Caco-2 (cell line): Measurements from ENCODE around the gene NOTUM. TPM values are rescaled to one million over a fixed set of nuclear protein-coding genes. Genes with fewer than 3 reads are reported as not detected.
"Not testable (repeated sequence)": the region's sequence is repeated elsewhere in the genome, so short reads cannot be mapped to it uniquely, and the experiment has no call there.

Experiments
- BruUV-seq: library from RNA; stranded (reverse); fragments of 400-500 nt; replicated peaks from 2 replicates; lab custom pipeline; 2021; lab: Mats Ljungman, UMichigan
- CTCF ChIA-PET: fragments of 300-600 bp; sonication (Branson Sonifier 250); formaldehyde crosslinking; loops from one replicate; lab custom pipeline; 2022; ENCODE audit warnings: antibody characterized with exemption; lab: Charles Lee
- POLR2A ChIA-PET: fragments of 300-600 bp; sonication (Branson Sonifier 250); formaldehyde crosslinking; loops from one replicate; lab custom pipeline; 2022; ENCODE audit warnings: antibody characterized with exemption; lab: Charles Lee
- DNase-seq, 2 experiments: peaks; one replicate each; pipeline versions ENCODE4 v3.0.0 to v3.0.0-alpha.2; 2020 to 2022
- H3K27me3 ChIP-seq: replicated peaks from 2 replicates; pipeline ENCODE4 v1.6.0; 2011; ENCODE audit warnings: low read length; ENCODE audit not compliant: control insufficient read depth, insufficient read depth
- H3K36me3 ChIP-seq: 2 replicates; pipeline ENCODE4 v1.5.1; 2011; ENCODE audit warnings: low read length; ENCODE audit not compliant: control insufficient read depth, insufficient read depth
- H3K4me1 ChIP-seq: fragments of 250-450 bp; sonication (Bioruptor Pico); 2 replicates; pipeline ENCODE4 v1.5.1; 2020; ENCODE audit warnings: mild to moderate bottlenecking
- H3K4me3 ChIP-seq: 2 replicates; pipeline ENCODE4 v1.5.1; 2011; ENCODE audit warnings: low read depth, mild to moderate bottlenecking, control low read depth, low read length
- H3K9me3 ChIP-seq: fragments of 250-450 bp; sonication (Bioruptor Pico); 2 replicates; pipeline ENCODE4 v1.5.1; 2020; ENCODE audit warnings: mild to moderate bottlenecking, moderate library complexity
- H3K27ac Mint-ChIP-seq: one replicate; pipeline ENCODE4 v1.8.0; 2022; ENCODE audit warnings: mixed read lengths; ENCODE audit not compliant: unreplicated experiment
- H3K27me3 Mint-ChIP-seq: one replicate; pipeline ENCODE4 v1.8.0; 2022; ENCODE audit warnings: mixed read lengths; ENCODE audit not compliant: insufficient read depth, unreplicated experiment
- H3K36me3 Mint-ChIP-seq: one replicate; pipeline ENCODE4 v1.8.0; 2022; ENCODE audit warnings: mild to moderate bottlenecking, mixed read lengths; ENCODE audit not compliant: insufficient read depth, unreplicated experiment
- H3K4me1 Mint-ChIP-seq: one replicate; pipeline ENCODE4 v1.8.0; 2022; ENCODE audit warnings: low read depth, mixed read lengths; ENCODE audit not compliant: unreplicated experiment
- H3K4me3 Mint-ChIP-seq: one replicate; pipeline ENCODE4 v1.8.0; 2022; ENCODE audit warnings: mild to moderate bottlenecking, moderate library complexity, mixed read lengths; ENCODE audit not compliant: unreplicated experiment
- H3K9me3 Mint-ChIP-seq: one replicate; pipeline ENCODE4 v1.8.0; 2022; ENCODE audit warnings: mixed read lengths; ENCODE audit not compliant: unreplicated experiment
- intact Hi-C: fragments of 100-400 bp; cut with micrococcal nuclease; formaldehyde crosslinking; loops from one replicate; pipeline ENCODE4 v1.10.0; 2022; ENCODE audit not compliant: unreplicated experiment
- total RNA-seq: library from RNA; stranded (reverse); gene quantifications from 2 replicates; pipeline ENCODE4 v1.2.3, GENCODE V29; 2022
- TF ChIP-seq, protein P1 (sequence below), 2 experiments: fragments of 200-600 bp in 1 of 2; IDR thresholded peaks; 1 replicate in 1 of 2; 2 replicates in 1 of 2; pipeline versions ENCODE4 v1.5.1 to v1.8.0; 2011 to 2022; ENCODE audit warnings: antibody characterized with exemption in 1 of 2, control low read depth in 1 of 2, inconsistent platforms in 1 of 2, low read depth in 1 of 2, low read length in 1 of 2, mild to moderate bottlenecking in 1 of 2, moderate library complexity in 1 of 2; ENCODE audit not compliant: insufficient read depth in 1 of 2, severe bottlenecking in 1 of 2, unreplicated experiment in 1 of 2

The NOTUM gene
- total RNA-seq, 1 experiment from 2014 or later, result 11.1 TPM

DNA sequence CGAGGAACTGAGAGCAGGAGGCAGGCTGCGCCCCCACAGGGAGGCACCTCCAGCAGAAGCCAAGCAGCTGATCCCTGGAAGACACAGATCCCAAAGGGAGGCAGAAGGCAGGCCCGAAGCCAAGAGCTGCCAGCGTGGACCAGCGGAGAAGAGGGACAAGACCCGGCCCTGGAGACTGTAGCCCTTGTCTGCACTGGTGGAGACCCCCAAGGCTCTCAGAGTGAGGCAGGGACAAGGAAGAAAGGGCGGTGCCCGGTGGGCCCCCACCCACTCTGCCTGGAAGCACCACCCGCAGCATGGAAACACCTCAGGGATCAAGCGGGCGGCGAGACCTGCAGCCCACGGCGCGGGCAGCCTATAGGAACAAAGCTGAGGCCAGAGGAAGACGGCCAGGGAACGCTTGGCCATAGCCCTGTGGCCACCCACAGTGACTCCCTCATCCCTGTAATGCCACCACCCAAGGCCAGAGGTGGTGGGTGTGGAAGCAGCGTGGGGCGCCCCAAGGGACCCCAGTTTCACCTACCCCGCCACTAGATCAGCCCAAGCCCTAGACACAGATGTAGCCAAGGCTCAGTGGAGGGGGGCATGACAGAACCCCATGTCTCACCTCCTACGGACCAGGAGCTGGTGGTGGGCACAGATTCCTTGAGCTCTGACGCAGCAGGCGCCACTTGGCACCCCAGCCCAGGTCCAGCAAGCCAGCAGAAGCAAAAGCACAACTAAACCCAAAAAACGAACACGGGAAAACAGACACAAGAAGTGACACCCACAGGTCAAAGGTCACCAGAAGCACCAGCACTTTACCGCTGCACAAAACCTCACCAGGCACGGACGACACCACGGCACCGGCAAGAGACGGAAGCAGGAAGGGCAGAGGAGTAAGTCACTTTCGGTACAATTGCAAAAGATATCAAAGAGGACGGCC lies 40.1 kb downstream of the NOTUM start:
- peaks cover 32% of the 10 kb centered on the region for H3K4me1 Mint-ChIP-seq
- H3K27ac Mint-ChIP-seq, result no peak overlapping the region
- Histone ChIP-seq H3K9me3 (no peaks in the 10 kb centered on the region), H3K36me3 (peaks cover 6% of the 10 kb centered on the region), H3K4me1 (peaks cover 19% of the 10 kb centered on the region), H3K27me3 (no peaks in the 10 kb centered on the region), H3K4me3 (no peak overlapping the region)
- ChIA-PET CTCF (interaction anchor here (0.5 kb wide), 1 partner anchor 29 kb away, joined by 3 read pairs; no protein-coding TSS in a partner anchor), POLR2A (no interaction called here)
- intact Hi-C loops, result no loop called here
- TF ChIP-seq, protein P1, sequence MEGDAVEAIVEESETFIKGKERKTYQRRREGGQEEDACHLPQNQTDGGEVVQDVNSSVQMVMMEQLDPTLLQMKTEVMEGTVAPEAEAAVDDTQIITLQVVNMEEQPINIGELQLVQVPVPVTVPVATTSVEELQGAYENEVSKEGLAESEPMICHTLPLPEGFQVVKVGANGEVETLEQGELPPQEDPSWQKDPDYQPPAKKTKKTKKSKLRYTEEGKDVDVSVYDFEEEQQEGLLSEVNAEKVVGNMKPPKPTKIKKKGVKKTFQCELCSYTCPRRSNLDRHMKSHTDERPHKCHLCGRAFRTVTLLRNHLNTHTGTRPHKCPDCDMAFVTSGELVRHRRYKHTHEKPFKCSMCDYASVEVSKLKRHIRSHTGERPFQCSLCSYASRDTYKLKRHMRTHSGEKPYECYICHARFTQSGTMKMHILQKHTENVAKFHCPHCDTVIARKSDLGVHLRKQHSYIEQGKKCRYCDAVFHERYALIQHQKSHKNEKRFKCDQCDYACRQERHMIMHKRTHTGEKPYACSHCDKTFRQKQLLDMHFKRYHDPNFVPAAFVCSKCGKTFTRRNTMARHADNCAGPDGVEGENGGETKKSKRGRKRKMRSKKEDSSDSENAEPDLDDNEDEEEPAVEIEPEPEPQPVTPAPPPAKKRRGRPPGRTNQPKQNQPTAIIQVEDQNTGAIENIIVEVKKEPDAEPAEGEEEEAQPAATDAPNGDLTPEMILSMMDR (IDR thresholded peaks at IDR 0.05; ENCODE audit: insufficient read depth in 1 of 2, low read depth in 1 of 2, low read length in 1 of 2, severe bottlenecking in 1 of 2, unreplicated experiment in 1 of 2), result no peak
- no TSS peak for BruUV-seq
- H3K9me3 Mint-ChIP-seq, result no peaks in the 10 kb centered on the region
- DNase-seq, result no peak
- H3K4me3 Mint-ChIP-seq, result no peak overlapping the region
- H3K27me3 Mint-ChIP-seq, result no peaks in the 10 kb centered on the region
- H3K36me3 Mint-ChIP-seq, result peaks cover 70% of the 10 kb centered on the region

DNA sequence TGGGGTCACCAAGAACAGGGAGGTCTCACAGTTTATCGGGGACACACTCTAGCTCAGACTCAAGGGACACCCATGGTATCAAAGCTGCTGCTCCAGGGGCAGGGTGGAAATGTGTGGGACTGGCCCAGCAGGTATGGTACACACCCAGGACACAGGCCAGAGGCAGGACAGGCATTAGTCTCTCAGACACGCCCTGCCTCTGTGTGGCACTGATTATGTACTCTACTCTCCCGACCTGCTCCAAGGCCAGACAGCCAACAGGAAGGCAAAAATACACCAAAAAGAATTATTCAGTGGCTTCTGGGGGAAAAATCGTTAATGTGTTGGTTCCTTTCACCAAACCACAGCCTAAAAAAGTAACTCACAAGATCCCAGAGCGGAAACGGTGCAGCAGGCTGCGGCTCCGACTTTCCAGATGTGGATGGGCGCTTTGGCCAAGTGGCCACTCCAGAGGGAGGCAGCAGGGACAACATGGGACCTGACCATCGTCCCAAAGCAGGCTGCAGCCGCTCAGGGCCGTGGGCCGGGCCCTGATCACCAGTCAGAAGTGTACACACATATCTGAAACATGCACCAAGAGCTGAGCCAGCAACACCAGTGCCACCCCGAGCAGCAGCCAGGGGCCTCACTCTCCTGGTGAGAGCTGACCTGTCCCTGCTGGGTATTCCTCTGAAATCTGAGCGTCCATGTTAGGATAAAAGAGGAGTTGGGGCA lies 42.0 kb downstream of the NOTUM start:
- H3K4me1 ChIP-seq, result peaks cover 17% of the 10 kb centered on the region
- TF ChIP-seq, protein P1 (IDR thresholded peaks at IDR 0.05; ENCODE audit: insufficient read depth in 1 of 2, low read depth in 1 of 2, low read length in 1 of 2, severe bottlenecking in 1 of 2, unreplicated experiment in 1 of 2), result no peak
- H3K9me3 Mint-ChIP-seq, result no peaks in the 10 kb centered on the region
- no peaks in the 10 kb centered on the region for H3K27me3 ChIP-seq
- intact Hi-C loops, result loop anchor here (1.0 kb wide), 1 partner anchor 7 kb away; no protein-coding TSS in a partner anchor
- DNase-seq, result no peak
- no peaks in the 10 kb centered on the region for H3K9me3 ChIP-seq
- CTCF ChIA-PET, result no interaction called here
- no peak overlapping the region for H3K4me3 ChIP-seq
- POLR2A ChIA-PET, result no interaction called here
- H3K36me3 Mint-ChIP-seq, result peaks cover 88% of the 10 kb centered on the region
- no TSS peak for BruUV-seq
- peak overlapping the region; percentile 93 for H3K4me3 Mint-ChIP-seq
- H3K36me3 ChIP-seq, result peaks cover 14% of the 10 kb centered on the region
- no peaks in the 10 kb centered on the region for H3K27me3 Mint-ChIP-seq
- peaks cover 29% of the 10 kb centered on the region for H3K4me1 Mint-ChIP-seq
- H3K27ac Mint-ChIP-seq, result peak overlapping the region; percentile 90

DNA sequence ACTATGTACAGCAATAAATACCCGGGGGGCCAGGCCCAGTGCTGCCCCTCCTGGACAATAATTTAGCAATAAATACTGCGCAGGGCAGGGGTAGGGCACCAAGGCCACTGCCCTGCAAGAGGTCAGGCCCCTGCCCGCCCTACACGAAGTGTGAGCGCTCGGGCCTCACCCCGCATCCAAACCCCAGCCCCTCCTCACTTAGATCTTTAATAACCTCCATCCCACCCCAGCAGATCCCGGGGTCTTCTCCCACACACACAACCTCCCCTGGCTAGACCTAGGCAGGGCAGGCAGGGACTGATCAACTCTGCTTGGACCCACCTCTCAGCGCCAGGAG lies 42.7 kb downstream of the NOTUM start:
- H3K27me3 ChIP-seq, DNase-seq, BruUV-seq, CTCF ChIA-PET, H3K9me3 Mint-ChIP-seq, H3K9me3 ChIP-seq, H3K27me3 Mint-ChIP-seq: not testable (repeated sequence)
- H3K4me1 Mint-ChIP-seq, result peaks cover 26% of the 10 kb centered on the region
- H3K4me3 Mint-ChIP-seq, result peak overlapping the region; percentile 93
- peaks cover 14% of the 10 kb centered on the region for H3K36me3 ChIP-seq
- intact Hi-C loops, result loop anchor here (1.0 kb wide), 1 partner anchor 8 kb away; no protein-coding TSS in a partner anchor
- POLR2A ChIA-PET, result interaction anchor here (1.3 kb wide), 1 partner anchor 8 kb away, joined by 11 read pairs; the partner anchor contains the start of gene MAFG
- H3K4me3 ChIP-seq, result peak overlapping the region; percentile 86; the same call in 1 of the 2 replicates
- peaks cover 94% of the 10 kb centered on the region for H3K36me3 Mint-ChIP-seq
- peaks cover 11% of the 10 kb centered on the region for H3K4me1 ChIP-seq
- H3K27ac Mint-ChIP-seq, result peak overlapping the region; percentile 90
